Endothelial cell (in vitro differentiated cells): ENCODE results near the gene GLT8D2. TPM values are rescaled to one million over a fixed set of nuclear protein-coding genes. Genes with fewer than 3 reads are reported as not detected.

Experiments used
- DNase-seq: peaks from one replicate; pipeline ENCODE4 v3.0.0; 2021; ENCODE audit warnings: low spot score
- H3K27ac Mint-ChIP-seq: one replicate; pipeline ENCODE4 v1.8.0; 2021; ENCODE audit warnings: mixed read lengths, inconsistent platforms; ENCODE audit not compliant: unreplicated experiment
- H3K27me3 Mint-ChIP-seq: one replicate; pipeline ENCODE4 v1.8.0; 2021; ENCODE audit warnings: mild to moderate bottlenecking, moderate library complexity, mixed read lengths, inconsistent platforms; ENCODE audit not compliant: unreplicated experiment
- H3K36me3 Mint-ChIP-seq: one replicate; pipeline ENCODE4 v1.8.0; 2021; ENCODE audit warnings: mild to moderate bottlenecking, low read depth, mixed read lengths, inconsistent platforms; ENCODE audit not compliant: unreplicated experiment
- H3K4me1 Mint-ChIP-seq: one replicate; pipeline ENCODE4 v1.8.0; 2021; ENCODE audit warnings: mild to moderate bottlenecking, mixed read lengths, inconsistent platforms; ENCODE audit not compliant: unreplicated experiment
- H3K4me3 Mint-ChIP-seq: one replicate; pipeline ENCODE4 v1.8.0; 2021; ENCODE audit warnings: mild to moderate bottlenecking, mixed read lengths, inconsistent platforms; ENCODE audit not compliant: unreplicated experiment
- H3K9me3 Mint-ChIP-seq: one replicate; pipeline ENCODE4 v1.8.0; 2021; ENCODE audit warnings: mixed read lengths, inconsistent platforms; ENCODE audit not compliant: unreplicated experiment
- total RNA-seq: library from RNA; stranded (reverse); fragmentation: NEBNext Ultra II Directional; extraction: Animal tissue kit (Norgen Biotek cat#: 25700); gene quantifications from one replicate; pipeline ENCODE4 v1.2.1, GENCODE V29; 2021; ENCODE audit not compliant: unreplicated experiment
- TF ChIP-seq, protein P1 (sequence below): fragments of 200-600 bp; sonication (generic); IDR thresholded peaks from one replicate; pipeline ENCODE4 v1.5.0; 2021; ENCODE audit warnings: antibody characterized with exemption; ENCODE audit not compliant: unreplicated experiment

Gene GLT8D2
- total RNA-seq, 1 donor from 2014 or later = 3.8 TPM

DNA sequence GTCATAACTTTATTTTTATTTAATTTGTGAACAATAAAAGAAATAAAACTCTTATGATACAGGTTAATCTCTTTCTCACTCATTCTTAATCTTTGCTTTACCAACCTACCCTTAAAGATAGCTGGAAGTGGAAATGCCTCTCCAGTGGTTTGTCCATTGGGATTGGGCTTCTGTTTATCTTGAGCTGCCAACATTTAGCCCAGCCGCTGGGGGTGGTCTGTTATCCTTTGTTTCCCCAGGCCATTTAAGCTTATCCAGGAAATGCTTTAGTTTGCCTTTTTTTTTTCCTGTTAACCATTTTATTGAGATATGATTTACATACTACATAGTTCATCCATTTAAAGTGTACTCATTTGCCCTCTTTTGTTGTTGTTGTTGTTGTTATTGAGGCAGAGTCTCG lies 76.1 kb downstream of the GLT8D2 start:
- Mint-ChIP-seq H3K9me3 (no peaks in the 10 kb centered on the region), H3K4me3 (no peak overlapping the region), H3K27ac (no peak overlapping the region), H3K27me3 (peaks cover 1% of the 10 kb centered on the region), H3K4me1 (peaks cover 13% of the 10 kb centered on the region), H3K36me3 (peaks cover 14% of the 10 kb centered on the region)
- TF ChIP-seq, protein P1, sequence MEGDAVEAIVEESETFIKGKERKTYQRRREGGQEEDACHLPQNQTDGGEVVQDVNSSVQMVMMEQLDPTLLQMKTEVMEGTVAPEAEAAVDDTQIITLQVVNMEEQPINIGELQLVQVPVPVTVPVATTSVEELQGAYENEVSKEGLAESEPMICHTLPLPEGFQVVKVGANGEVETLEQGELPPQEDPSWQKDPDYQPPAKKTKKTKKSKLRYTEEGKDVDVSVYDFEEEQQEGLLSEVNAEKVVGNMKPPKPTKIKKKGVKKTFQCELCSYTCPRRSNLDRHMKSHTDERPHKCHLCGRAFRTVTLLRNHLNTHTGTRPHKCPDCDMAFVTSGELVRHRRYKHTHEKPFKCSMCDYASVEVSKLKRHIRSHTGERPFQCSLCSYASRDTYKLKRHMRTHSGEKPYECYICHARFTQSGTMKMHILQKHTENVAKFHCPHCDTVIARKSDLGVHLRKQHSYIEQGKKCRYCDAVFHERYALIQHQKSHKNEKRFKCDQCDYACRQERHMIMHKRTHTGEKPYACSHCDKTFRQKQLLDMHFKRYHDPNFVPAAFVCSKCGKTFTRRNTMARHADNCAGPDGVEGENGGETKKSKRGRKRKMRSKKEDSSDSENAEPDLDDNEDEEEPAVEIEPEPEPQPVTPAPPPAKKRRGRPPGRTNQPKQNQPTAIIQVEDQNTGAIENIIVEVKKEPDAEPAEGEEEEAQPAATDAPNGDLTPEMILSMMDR = no peak
- no peak for DNase-seq

DNA sequence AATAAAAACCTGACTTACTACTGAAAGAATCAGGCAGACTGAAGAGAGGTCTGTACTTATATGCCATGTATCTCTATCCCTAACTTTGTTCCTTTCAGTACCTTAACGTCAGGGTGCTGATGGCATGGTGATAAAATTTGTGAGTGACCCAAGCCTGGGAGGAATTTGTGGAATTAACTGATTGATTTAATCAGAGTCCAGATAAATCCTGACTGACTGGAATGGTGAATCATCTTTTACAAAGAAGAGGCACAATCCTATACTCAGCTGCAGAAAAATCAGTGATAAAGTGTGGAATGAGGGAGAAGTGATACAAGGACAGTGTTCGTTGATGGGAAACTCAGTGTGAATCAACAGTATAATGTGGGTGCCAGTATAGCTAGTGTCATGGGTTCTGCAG lies 80.6 kb downstream of the GLT8D2 start:
- H3K9me3 Mint-ChIP-seq = no peaks in the 10 kb centered on the region
- peaks cover 5% of the 10 kb centered on the region for H3K36me3 Mint-ChIP-seq
- TF ChIP-seq, protein P1 = no peak
- H3K4me3 Mint-ChIP-seq = no peak overlapping the region
- no peak for DNase-seq
- peaks cover 33% of the 10 kb centered on the region for H3K4me1 Mint-ChIP-seq
- H3K27ac Mint-ChIP-seq = no peak overlapping the region
- peaks cover 4% of the 10 kb centered on the region for H3K27me3 Mint-ChIP-seq

- TF ChIP-seq, protein P1 = no peak
- Mint-ChIP-seq H3K9me3 (no peaks in the 10 kb centered on the region), H3K27ac (peak overlapping the region; percentile 74), H3K4me1 (peaks cover 33% of the 10 kb centered on the region), H3K4me3 (peak overlapping the region; percentile 99), H3K36me3 (peaks cover 5% of the 10 kb centered on the region), H3K27me3 (peaks cover 4% of the 10 kb centered on the region)
- no peak for DNase-seq
Measured at GRCh38 chr12:103966736-103967135, 83.3 kb downstream of the GLT8D2 start.

- Mint-ChIP-seq H3K36me3 (peaks cover 5% of the 10 kb centered on the region), H3K9me3 (no peaks in the 10 kb centered on the region), H3K27me3 (peaks cover 3% of the 10 kb centered on the region), H3K4me1 (peaks cover 29% of the 10 kb centered on the region), H3K4me3 (peak within 1 kb of the TSS; percentile 99), H3K27ac (peak within 1 kb of the TSS; percentile 96)
- TF ChIP-seq, protein P1 = no peak
- DNase-seq = peak; percentile 92
Measured at GRCh38 chr12:103965590-103966504, 84.1 kb downstream of the GLT8D2 start, which contains the start of gene TDG. TDG (plus strand) TSS chr12:103965872; CDS start chr12:103966038, 166 bp downstream.

GRCh38 chr12:103965255-103965589 lies 84.8 kb downstream of the GLT8D2 start:
- TF ChIP-seq, protein P1 = no peak
- Mint-ChIP-seq H3K27me3 (peaks cover 3% of the 10 kb centered on the region), H3K36me3 (peaks cover 5% of the 10 kb centered on the region), H3K4me1 (peaks cover 29% of the 10 kb centered on the region), H3K27ac (peak overlapping the region; percentile 96), H3K9me3 (no peaks in the 10 kb centered on the region), H3K4me3 (peak overlapping the region; percentile 99)
- DNase-seq = no peak
